ENCODE measurements around the gene ARHGAP44. TPM values are rescaled to one million over a fixed set of nuclear protein-coding genes. Genes with fewer than 3 reads are reported as not detected.

Gene ARHGAP44
- polyA plus RNA-seq, 1 donor (not counting 4 experiments of a cell fraction or from before 2014, with no cell fraction given), result 2.2 TPM

DNA sequence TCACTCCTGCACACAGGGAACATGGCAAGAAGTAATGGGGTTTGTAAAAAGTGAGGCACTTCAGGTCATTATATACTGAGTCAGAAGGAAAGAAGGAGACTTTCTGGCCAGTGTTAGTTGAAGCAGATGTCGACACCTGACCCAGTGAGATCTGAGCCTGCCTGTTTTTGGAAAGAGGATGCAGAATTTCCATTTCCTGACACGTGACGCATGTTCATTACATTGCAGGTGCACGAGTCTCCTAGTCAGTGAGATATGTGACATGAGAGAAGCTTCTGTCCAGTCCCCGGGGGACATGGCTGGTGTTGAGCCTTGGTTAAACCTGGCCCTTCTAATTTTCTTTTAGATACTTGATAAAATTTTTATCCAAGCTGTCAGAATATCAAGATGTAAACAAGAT lies 166.2 kb downstream of the ARHGAP44 start:
- Histone ChIP-seq H4K20me1 (ENCODE audit: control insufficient read depth, extremely low read depth, insufficient read depth, low read length) (no peaks in the 10 kb centered on the region), H2AFZ (ENCODE audit: control insufficient read depth, low read length) (no peak overlapping the region), H3K79me2 (ENCODE audit: control insufficient read depth, insufficient read depth, low read length) (no peaks in the 10 kb centered on the region), H3K36me3 (ENCODE audit: control insufficient read depth in 2 of 2, extremely low read depth in 1 of 2, insufficient read depth in 2 of 2, low read length in 2 of 2) (no peaks in the 10 kb centered on the region), H3K9me3 (ENCODE audit: control insufficient read depth, low read depth, low read length) (no peaks in the 10 kb centered on the region), H3K27ac (ENCODE audit: control insufficient read depth, insufficient read depth, low read length) (no peak overlapping the region), H3K4me1 (ENCODE audit: control insufficient read depth, extremely low read depth, insufficient read depth, low read length) (no peaks in the 10 kb centered on the region), H3K27me3 (ENCODE audit: control insufficient read depth, extremely low read depth, insufficient read depth, low read length) (no peaks in the 10 kb centered on the region), H3K4me3 (ENCODE audit: control insufficient read depth in 2 of 3, extremely low read depth in 1 of 3, insufficient read depth in 2 of 3, low read depth in 1 of 3, low read length in 3 of 3) (no peak overlapping the region), H3K9ac (ENCODE audit: control insufficient read depth, extremely low read depth, insufficient read depth, low read length) (no peak overlapping the region), H3K4me2 (ENCODE audit: control insufficient read depth, extremely low read depth, insufficient read depth, low read depth, low read length) (no peak overlapping the region), H3K9me1 (ENCODE audit: control insufficient read depth, extremely low read depth, insufficient read depth, low read length) (no peaks in the 10 kb centered on the region)
- DNase-seq (ENCODE audit: low read depth, low spot score) (no peak), FAIRE-seq (no peak)
- TF ChIP-seq EZH2 (IDR thresholded peaks at IDR 0.05; ENCODE audit: low read length) (no peak), CTCF (optimal IDR thresholded peaks at IDR 0.05 in 1 of 3, IDR thresholded peaks at IDR 0.05 in 1 of 3, conservative IDR thresholded peaks at IDR 0.05 in 1 of 3; ENCODE audit: extremely low read depth in 1 of 3, insufficient read depth in 2 of 3, low read length in 3 of 3) (no peak)
- dilution Hi-C loops (cut with MboI; ENCODE audit: extremely low pct_ligation_motif_present, low sequenced_read_pairs), result loop anchor here (25.0 kb wide), 1 partner anchor 768 kb away; no protein-coding TSS in a partner anchor

DNA sequence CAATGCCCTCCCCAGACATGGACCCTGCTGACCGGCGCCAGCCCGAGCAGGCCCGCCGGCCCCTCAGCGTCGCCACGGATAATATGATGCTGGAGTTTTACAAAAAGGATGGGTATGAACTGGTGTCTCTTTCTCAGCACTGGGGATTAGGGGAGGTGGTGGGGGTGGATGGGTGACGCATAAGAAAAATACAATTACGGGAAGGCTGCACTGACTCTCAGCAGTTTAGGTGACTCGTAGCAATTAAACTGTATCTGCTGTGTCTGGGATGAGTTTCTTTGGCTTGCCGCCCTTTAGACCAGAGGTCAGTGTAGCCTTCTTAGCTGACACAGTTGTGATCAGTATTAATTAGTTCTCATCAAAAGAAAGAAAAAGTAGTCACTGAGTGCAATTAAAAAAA lies 169.5 kb downstream of the ARHGAP44 start:
- Histone ChIP-seq H3K27me3 (ENCODE audit: control insufficient read depth, extremely low read depth, insufficient read depth, low read length) (no peaks in the 10 kb centered on the region), H3K79me2 (ENCODE audit: control insufficient read depth, insufficient read depth, low read length) (no peaks in the 10 kb centered on the region), H3K9me1 (ENCODE audit: control insufficient read depth, extremely low read depth, insufficient read depth, low read length) (no peaks in the 10 kb centered on the region), H3K9ac (ENCODE audit: control insufficient read depth, extremely low read depth, insufficient read depth, low read length) (no peak overlapping the region), H3K27ac (ENCODE audit: control insufficient read depth, insufficient read depth, low read length) (no peak overlapping the region), H3K4me3 (ENCODE audit: control insufficient read depth in 2 of 3, extremely low read depth in 1 of 3, insufficient read depth in 2 of 3, low read depth in 1 of 3, low read length in 3 of 3) (no peak overlapping the region), H3K4me1 (ENCODE audit: control insufficient read depth, extremely low read depth, insufficient read depth, low read length) (no peaks in the 10 kb centered on the region), H2AFZ (ENCODE audit: control insufficient read depth, low read length) (no peak overlapping the region), H3K36me3 (ENCODE audit: control insufficient read depth in 2 of 2, extremely low read depth in 1 of 2, insufficient read depth in 2 of 2, low read length in 2 of 2) (no peaks in the 10 kb centered on the region), H3K4me2 (ENCODE audit: control insufficient read depth, extremely low read depth, insufficient read depth, low read depth, low read length) (no peak overlapping the region), H3K9me3 (ENCODE audit: control insufficient read depth, low read depth, low read length) (no peaks in the 10 kb centered on the region), H4K20me1 (ENCODE audit: control insufficient read depth, extremely low read depth, insufficient read depth, low read length) (no peaks in the 10 kb centered on the region)
- FAIRE-seq (no peak), DNase-seq (ENCODE audit: low read depth, low spot score) (no peak)
- dilution Hi-C loops (cut with MboI; ENCODE audit: extremely low pct_ligation_motif_present, low sequenced_read_pairs), result loop anchor here (25.0 kb wide), 1 partner anchor 771 kb away; no protein-coding TSS in a partner anchor
- TF ChIP-seq EZH2 (IDR thresholded peaks at IDR 0.05; ENCODE audit: low read length) (no peak), CTCF (optimal IDR thresholded peaks at IDR 0.05 in 1 of 3, IDR thresholded peaks at IDR 0.05 in 1 of 3, conservative IDR thresholded peaks at IDR 0.05 in 1 of 3; ENCODE audit: extremely low read depth in 1 of 3, insufficient read depth in 2 of 3, low read length in 3 of 3) (no peak)
